DOHH2 (cell line): Measurements from ENCODE around the gene SMTN.

Experiments used
- EZH2phosphoT487 ChIP-seq: fragments of 200-600 bp; sonication (generic); IDR thresholded peaks from 2 replicates; pipeline ENCODE4 v1.6.1; 2017; ENCODE audit warnings: borderline replicate concordance, mild to moderate bottlenecking, antibody characterized with exemption, low read length, moderate library complexity, mixed read lengths
- TF ChIP-seq, protein P1 (sequence below): fragments of 200-600 bp; sonication (generic); IDR thresholded peaks from one replicate; pipeline ENCODE4 v1.5.1; 2014; ENCODE audit warnings: antibody characterized with exemption, mild to moderate bottlenecking, low read depth, low read length; ENCODE audit not compliant: poor library complexity, severe bottlenecking

- TF ChIP-seq, protein P1, sequence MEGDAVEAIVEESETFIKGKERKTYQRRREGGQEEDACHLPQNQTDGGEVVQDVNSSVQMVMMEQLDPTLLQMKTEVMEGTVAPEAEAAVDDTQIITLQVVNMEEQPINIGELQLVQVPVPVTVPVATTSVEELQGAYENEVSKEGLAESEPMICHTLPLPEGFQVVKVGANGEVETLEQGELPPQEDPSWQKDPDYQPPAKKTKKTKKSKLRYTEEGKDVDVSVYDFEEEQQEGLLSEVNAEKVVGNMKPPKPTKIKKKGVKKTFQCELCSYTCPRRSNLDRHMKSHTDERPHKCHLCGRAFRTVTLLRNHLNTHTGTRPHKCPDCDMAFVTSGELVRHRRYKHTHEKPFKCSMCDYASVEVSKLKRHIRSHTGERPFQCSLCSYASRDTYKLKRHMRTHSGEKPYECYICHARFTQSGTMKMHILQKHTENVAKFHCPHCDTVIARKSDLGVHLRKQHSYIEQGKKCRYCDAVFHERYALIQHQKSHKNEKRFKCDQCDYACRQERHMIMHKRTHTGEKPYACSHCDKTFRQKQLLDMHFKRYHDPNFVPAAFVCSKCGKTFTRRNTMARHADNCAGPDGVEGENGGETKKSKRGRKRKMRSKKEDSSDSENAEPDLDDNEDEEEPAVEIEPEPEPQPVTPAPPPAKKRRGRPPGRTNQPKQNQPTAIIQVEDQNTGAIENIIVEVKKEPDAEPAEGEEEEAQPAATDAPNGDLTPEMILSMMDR = peak; percentile 14
- TF ChIP-seq EZH2phosphoT487 = no peak
These were observed 4.3 kb downstream of the SMTN start for GRCh38 chr22:31085493-31085824.
